NCI-H1417 treated with DMSO at 0.1 percent for 48 hours (cell line): ENCODE results near the gene TRIM62.

Experiments
- DNase-seq: peaks from one replicate; lab custom pipeline; 2025; lab: John Stamatoyannopoulos, UW

Gene TRIM62

DNA sequence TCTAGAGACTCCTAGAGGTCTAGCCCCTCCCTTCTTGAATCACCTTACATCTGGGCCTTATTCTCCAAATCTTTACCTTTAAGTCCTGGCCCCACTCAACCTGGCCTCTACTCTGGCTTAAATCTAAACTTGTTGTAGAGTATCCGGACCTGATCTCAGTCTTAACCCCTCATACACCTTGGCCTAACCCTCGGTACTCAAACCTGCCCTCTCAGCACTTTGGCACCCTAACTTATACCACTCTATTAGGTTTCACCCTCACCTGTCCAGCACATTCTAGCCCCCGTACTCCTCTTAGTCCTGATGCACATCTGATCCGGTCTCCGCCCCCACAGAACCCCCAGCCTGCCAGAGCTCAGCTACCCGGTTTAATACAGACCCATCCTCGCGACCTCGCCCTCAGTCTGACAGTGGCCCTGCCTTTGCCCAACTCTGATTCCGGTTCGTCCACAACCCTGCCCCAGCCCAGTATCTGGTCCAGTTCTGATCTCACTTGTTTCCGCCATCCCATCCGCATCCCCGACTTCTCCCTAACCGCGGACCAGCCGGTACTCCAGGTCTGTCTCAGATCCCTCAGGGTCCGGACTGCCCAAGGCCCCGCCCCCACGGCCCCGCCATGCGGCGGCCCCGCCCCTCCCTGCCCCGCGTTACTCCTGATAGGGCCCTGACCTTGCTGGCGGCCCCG, 1.5 kb downstream of the TRIM62 start:
- DNase-seq: no peak

DNA sequence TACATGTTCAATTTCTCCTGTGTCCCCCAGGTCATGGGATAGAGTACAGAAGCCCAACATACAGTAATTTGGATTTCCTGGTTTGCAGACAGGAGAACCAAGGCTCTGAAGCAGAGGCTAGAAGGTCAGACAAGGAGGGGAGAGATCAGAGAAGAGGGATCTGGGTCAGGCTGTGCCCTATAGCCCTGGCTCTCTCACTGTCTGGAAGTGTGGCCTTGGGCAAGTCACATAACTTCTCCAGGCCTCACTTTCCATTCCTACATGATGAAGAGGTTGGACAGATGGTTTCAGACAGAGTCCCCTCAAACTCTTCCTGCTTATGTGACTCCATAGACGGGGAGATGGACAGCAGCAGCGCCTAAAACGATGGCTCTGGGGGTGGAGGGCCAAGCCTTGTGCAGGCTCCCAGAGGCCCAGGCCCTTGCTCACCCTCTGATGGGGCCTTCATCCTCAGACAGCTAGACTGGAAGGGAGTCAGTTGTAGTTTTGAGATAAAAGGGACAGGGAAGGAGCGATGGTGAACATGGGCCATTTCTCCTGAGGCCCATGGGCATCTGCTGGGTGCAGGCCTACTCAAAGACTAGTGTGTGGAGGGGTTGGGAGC, 2.9 kb downstream of the TRIM62 start:
- no peak for DNase-seq

DNA sequence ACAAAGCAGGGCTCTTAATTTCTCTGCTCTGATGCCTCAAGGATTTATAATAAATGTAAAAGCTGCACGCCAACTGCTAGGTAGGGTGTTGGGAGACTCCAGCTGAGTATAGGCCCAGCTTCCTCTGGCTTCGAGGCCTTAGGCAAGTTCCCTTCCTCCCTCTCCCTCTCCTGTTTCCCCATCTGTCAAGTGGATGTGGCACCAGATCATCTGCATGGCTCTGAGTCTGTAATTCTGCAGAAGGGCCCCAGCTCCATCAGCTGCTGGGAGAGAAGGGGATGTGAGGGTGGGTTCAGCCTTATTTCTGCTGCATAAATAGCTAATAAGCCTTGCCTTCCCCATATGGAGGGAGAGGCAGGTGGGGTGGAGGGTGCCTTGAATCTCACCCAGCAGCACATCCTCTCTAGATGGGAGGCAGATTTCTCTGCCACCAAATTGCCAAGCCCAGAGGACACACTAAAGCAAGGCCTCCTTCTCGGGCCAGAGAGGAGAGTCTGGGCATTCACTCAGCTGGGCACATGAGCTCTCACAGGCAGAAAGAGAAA, 3.8 kb downstream of the TRIM62 start:
- no peak for DNase-seq

DNA sequence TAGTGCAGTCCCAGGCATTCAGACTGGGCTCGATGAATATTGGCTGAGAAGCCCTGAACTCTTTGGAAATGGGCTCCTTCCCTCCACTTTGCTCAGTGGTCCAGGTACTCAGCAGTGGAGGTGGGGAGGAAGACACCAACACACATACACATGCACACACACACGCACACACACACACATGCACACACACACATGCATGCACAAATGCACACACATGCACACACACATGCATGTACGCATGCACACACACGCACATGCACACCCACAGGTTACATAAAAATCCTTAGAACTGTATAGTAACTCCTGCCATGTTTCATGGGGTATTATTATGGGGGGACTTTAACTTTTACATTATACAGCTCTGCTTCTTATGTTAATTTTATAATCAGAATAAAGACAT, 5.0 kb downstream of the TRIM62 start:
- DNase-seq: no peak

DNA sequence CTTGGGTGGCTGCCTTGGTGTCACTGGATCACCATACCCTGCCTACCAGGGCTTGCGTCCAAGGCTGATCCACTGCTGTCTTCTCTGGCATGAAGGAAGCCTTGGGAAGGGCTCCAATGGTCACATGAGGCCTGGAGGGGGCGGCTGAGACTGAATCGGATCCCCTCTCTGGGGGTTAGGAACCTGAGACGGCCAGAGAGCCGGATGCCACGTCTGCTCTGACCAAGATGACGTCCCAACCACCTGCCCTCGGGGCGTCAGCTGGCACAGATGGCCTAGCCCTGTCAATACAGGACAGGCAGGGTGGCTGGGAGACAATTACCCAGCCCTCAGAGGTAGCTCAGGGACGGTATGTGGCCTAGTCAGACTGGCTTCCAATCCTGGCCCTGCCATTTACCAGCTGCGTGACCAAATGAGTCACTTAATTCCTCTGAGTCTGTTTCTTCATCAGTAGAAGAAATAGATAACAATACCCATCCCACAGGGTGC, 5.4 kb downstream of the TRIM62 start:
- DNase-seq: no peak

DNA sequence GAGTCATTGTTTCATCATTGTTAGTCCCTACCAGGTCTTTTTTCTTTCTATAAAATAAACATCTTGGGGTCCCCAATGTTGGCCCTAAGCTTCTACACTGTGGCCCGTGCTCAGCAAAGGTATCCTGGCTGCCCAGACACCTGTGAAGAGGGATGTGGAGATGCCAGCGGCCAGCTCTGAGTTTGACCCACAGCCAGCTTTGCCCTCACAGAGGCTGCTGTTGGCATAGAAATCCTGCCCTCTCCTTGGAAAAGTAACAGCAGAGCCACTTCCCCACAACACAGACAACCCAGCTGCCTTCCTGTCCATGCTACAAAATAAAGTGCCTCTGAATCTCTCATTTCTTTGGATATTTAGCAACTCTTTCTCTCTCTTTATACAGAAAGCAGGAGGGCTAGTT, 6.0 kb downstream of the TRIM62 start:
- DNase-seq: no peak

DNA sequence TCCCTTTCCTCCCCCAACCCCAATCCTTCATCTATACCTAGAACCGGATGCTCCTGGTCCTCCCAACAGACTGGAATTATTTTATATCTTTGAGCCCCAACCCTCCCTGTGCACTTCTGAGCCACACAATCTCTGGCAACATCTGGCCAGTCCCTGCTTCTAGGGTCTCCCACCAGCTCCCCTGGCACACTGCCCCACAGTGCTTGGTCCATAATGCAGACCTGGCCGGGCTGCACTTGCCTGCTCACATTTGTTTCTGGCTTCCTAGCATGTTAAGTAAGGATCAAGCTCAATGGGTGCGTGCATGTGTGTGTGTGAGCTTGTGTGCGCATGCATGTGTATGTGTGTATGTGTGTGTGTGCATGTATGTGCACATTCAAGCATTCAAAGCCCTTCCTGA, 8.8 kb downstream of the TRIM62 start:
- no peak for DNase-seq

DNA sequence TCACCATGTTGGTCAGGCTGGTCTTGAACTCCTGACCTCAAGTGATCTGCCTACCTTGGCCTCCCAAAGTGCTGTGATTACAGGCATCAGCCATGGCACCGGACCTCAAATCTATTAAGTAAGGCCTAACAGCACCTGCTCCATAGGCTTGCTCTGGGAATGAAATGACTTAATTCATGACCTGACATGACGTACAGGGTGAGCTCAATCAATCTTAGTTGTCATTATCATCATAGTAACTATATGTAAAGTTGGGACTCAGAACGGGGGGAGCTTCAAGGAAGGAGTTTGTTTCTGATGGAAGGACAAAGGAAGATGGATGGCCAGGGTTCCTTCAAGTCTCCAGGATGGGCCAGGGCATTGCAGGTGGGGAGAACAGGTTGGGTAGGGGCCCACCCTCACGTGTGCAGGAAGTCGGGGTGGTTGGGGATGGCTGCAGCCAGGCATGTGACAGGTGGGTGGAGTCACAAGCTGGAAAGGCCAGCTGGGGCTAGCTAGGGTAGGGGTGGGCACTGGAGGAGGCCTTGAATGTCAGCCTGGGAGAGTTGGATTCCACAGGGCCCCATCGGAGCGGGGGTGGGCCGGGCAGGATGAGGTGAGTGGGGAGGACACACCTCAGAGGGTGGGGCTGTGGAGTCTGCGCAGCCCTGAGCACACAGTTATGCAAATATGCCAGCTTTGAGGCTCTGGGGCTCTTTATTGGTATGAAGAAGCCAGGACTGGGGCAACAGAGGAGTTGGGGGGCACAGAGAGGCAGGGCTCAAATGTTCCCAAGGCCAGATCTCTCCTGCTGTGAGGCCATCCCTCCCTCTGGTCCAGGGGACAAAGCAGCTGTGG, 9.6 kb downstream of the TRIM62 start:
- no peak for DNase-seq

DNA sequence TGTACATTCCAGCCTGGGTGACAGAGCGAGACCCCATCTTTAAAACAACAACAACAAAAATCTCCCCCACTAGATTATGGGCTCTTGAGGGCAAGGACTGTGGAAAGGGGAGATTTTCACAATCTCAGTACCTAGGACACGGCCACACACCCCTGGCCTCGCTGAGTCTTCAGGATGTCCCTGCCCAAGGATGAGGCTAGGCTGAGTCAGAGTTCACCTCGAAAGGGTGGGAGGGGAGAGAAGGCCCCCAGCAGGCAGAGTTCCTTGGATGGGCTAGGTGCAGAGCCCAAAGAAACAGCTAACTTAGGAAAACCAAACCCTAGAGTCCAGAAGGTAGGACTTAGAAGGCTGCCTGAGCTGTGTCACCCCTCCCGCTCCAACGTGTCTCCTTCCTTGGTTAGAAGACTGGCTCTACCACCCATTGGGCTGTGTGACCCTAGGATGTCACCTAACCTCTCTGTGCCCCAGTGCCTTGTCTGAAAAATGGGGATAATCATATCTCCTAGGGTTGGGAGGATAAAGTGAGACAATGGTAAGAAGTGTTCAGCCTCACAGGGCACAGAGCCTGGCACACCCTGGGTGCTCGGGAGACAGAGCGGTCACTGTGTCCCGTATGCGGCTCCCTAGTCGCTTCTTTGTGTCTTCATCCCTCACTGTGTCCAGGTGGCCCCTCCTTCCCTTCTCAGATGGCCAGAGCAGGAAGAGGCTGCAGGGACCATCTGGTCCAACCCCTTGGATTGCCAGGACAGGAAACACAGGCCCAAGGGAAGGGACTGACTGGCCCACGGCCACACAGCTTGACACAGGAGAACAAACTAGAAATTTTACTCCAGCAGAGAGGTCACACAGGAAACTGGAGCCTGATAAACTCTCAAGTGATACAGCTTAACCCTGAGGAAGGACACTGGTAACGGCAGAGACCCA, 11.2 kb downstream of the TRIM62 start:
- no peak for DNase-seq

DNA sequence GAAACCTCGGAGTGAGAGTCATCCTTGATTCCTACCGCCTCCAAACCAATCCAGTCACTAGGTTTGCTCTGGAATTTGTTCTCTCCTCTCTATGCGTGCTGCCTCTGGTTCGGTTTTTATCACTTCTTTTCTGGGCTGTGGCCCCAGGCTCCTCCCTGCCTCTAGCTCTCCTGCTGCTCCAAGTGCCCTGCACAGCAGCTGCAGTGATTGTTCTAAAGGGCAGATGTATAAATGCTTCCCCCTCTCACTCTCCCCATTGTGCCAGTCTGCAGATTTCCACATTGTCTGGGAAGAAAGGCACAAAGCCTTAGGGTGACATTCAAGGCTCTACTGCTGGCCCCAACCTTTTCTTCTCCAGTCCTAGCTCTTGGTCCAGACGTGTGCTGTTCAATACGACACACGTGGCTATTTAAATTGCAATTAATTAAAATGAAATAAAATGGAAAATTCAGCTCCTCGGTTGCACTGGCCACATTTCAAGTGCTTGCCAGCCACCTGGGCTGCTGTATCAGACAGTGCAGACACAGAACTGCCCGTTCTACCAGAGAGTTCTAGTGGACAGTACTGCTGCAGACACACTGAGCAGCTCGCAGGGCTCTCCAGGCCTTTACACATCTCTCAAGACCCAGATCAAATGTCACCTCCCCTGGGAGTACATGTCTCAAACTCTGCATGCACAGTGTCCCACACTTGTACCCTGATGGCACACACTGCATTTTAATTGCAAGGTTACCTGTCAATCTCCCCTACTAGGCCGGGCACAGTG, 12.4 kb downstream of the TRIM62 start:
- peak; percentile 36 for DNase-seq

DNA sequence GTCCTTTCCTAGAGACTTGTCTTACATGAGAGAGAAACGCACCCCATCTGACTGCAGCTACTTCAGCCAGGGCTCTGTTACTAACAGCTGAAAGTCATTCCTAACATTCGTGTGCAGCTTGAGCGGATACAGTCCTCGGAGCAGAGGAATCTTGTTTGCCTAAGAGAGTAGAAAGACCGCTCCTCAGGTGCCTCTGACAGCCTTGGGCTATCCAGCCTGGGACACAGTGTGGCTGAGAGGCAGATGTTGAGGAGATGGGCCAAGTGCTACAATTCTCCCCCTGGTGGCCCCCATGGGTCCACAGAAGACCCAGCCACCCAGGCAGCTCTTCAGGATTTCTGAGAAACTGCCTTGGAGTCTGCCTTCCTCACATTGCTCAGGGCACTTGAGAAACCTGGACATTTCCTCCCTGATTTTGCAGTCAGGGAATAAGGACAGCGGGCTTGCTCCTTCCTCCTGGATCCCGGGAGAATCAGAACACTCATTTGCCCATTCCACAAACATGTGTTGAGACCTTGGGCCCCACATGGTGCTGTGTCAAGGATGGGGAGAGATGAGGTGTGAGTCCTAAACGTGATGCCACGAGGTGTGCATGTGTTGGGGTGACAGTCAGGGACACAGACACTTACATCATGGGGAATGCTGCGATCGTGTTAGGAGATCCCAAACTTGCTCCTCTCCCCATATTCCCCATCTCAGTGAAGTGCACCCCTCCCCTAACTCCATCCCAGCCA, 13.1 kb downstream of the TRIM62 start:
- DNase-seq: no peak

DNA sequence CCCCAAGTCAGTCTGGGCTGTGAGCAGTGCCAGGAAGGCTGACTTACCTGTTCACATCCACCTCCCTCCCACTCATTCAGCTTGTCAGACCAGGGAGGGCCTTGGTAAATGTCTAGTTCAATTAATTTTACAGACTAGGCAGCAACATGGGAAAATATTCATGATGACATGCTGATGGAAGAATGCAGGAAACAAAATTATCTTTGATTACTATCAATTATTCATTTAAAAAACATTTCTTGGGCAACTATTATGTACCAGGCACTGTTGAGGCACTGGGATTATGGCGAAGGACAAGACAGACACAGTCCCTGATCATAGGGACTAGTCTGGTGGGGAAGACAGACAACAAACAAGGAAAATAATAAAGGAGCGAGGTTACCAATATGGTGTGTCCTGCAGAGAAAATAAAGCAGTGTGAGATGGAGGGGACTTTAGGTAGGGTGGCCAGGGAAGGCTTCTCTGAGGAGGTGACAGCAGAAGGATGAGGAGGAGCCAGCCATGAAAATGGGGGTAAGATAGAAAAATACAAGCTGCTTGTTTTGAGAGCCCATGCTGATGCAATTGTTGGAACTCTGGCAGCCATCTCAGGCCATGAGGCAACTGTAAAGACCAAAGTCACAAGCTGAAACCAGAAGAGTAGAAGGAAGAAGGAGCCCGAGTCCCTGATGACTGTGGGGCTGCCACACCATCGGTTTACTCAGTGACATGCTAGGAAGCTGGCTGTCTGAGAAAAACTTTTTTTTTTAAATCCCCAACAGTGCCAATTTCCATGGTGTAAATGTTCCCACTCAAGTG, 14.0 kb downstream of the TRIM62 start:
- no peak for DNase-seq

DNA sequence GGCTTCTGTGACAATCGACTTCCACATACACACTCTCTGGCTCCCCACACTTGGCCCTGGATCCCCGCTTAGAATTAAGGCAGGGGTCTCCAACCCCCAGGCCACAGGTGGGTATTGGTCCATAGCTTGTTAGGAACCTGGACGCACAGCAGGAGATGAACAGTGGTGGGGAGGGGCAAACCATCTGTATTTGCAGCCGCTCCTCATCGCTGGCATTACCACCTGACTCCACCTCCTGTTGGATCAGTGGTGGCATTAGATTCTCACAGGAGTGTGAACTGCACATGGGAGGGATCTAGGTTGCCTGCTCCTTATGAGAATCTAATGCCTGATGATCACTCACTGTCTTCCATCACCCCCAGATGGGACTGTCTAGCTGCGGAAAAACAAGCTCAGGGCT, 16.0 kb downstream of the TRIM62 start:
- no peak for DNase-seq

DNA sequence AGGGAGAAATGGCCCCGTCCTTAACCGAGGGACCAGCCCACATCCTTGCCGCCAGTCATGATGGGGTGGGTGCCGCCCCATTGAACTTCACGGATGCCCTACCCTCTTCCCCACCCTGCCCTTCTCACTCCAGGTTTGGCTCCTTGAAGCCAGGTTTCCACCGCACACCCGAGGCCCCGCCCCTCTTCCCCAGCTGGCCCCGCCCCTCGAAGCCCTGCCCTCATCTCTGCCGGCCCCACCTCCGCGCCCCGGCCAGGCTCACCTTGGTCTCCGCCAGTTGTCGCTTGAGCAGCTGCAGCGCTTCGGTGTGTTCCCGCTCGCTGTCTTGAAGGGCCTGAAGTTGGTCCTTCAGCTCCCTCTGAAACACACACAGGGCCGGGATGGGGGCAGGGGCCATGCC, 16.6 kb downstream of the TRIM62 start:
- DNase-seq: no peak

DNA sequence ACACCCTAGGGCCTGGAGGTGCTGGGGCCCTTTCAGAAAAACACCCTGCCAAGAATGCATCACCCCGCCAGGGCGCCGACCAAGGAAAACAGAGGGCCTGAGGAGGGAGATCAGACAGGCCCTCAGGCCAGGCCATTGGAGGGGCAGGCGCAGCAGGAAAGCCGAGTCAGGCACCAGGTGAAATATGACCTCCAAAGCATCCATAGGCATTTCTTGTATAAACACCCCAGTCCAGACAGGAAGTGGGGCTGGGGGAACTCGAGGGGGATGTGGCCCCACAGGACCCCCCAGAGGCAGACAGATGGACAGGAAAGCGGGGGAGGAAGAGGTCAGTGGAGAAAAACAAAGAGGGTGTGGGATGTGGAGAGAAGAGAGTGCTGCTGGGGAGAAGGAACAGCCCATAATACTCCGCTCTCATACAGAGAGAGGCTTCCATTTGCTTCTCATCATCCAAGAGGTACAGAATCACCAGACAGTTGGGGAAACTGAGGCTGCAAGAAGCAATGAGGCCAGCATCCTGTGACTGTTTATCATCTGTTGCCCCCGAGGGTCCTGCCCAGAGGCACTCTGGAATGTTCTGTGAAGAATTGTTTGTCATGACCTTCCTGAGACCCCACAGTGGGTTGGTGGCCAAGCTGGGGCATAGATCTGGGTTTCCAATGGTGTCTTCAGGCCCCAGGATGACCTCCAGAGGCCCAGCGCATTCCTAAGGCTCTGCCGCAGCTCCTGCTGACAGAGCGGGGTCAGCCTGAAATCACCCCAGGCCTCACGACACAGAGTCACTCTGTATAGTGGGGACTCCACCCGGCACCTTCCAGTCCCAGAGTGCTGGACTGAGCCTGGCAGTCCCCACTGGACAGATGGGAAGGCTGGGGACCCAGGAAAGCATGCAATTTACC, 18.0 kb downstream of the TRIM62 start:
- DNase-seq: no peak

DNA sequence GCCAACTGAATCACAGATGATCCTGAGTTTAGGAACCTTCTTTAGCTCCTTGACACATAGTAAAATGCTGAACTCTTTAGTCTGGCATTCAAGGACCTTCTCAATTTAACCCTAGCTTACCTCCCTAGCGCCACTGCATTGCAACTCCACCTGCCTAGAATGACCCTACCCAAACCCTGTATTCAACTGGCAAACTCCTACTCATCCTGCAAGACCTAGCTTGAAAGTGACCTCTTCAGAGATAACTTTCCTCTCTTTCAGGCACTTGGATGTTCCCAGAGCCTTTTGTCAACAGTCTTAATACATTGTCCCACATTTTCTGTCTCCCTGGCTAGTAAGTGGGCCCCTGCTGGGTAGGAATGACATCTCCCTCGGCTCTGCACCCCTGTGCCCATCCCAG, 19.7 kb downstream of the TRIM62 start:
- no peak for DNase-seq

DNA sequence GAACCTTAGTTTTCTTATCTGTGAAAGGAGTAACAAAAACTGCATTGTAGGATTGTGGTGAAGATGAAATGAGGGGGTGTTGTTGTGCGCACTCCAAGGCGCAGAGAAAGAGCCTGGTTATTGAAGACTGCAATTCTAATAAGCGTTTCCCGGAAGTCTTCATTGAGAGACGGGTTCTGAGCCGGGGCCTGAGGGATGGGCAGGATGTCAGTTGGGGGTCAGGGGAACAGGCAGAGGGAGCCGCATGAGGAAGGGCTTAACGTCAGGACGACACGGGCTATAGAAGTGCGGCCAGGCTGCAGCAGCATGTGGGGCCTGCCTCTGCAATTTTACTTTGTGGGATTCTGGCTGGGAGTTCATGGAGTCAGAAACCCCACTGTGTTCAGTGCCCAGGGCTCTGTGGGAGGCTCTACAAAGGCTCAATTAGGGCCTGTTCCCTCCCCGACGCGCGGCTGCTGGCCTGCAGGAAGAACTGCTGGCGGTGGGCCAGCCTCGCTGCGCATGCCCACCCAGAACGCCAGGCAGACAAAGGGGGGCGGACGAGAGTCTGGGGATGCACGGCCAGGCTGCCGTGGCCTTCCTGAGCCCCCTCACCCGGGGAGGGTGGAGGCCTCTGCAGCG, 20.7 kb downstream of the TRIM62 start:
- DNase-seq: peak; percentile 63

DNA sequence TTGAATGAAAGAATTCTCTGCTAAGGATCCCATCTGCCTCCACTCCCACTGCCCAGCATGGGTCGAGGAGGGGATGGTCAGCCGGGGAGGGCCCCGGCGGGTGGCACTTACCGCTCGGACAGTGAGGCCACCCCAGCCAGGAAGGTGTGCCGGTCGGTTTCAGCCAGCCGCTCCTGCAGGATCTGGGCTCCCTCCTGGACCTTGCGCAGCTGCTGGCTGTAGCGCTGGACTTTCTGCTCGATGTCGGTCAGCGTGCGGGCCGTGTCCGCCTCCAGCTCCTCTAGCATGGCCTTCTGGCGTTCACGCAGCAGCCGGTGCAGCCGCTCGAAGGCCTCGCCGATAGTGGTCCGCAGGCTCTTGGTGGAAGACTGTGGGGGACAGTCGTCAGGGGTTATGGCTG, 22.3 kb downstream of the TRIM62 start:
- no peak for DNase-seq
